ENCODE data around the gene COL4A2.

Gene COL4A2

GRCh38 chr13:110280231-110280813 is 26.8 kb upstream of the COL4A2 start:
- Mint-ChIP-seq H3K36me3 (ENCODE audit: low read depth) (no peaks in the 10 kb centered on the region), H3K27me3 (peaks cover 14% of the 10 kb centered on the region), H3K27ac (no peak overlapping the region), H3K4me3 (no peak overlapping the region), H3K4me1 (peaks cover 3% of the 10 kb centered on the region), H3K9me3 (no peaks in the 10 kb centered on the region)
- ATAC-seq (no peak), DNase-seq (no peak)

DNA sequence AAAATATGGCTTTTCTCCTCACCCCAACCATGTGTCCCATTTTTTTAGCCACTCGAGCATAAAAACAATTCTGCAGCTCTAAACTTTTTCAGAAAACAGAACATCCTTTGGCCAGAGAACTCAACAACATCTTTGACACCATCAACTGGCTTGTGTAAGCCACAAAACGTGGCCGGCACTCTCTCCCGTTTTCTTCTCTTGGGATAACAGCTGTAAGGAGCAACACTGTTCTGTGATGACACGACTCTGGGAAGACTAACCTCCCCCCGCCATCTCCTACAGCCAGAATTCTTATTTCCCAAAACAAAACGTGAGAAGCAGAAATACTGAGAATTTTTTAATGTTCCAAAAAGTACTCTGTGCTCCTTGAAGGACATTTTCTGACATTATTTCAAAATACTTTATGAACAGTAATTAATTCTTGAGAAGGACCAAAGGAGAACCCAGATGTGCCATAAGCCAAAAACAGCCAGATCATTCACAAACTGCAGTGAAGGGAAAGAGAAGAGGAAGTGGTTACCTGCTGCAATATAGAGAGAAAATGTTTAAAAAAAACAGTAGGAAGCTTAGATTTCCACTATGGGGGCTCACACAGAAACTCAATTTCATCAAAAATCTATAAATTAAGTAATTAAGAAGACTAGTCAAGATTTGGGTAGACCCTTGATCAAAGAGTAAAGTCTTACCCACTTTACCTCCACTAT is 25.9 kb upstream of the COL4A2 start:
- Mint-ChIP-seq H3K27me3 (peaks cover 14% of the 10 kb centered on the region), H3K27ac (no peak overlapping the region), H3K36me3 (ENCODE audit: low read depth) (no peaks in the 10 kb centered on the region), H3K9me3 (no peaks in the 10 kb centered on the region), H3K4me3 (no peak overlapping the region), H3K4me1 (peaks cover 3% of the 10 kb centered on the region)
- DNase-seq = no peak
- ATAC-seq = no peak

GRCh38 chr13:110281736-110282135 is 25.3 kb upstream of the COL4A2 start:
- no peak overlapping the region for H3K27ac Mint-ChIP-seq
- no peaks in the 10 kb centered on the region for H3K9me3 Mint-ChIP-seq
- peaks cover 3% of the 10 kb centered on the region for H3K4me1 Mint-ChIP-seq
- no peak for DNase-seq
- H3K27me3 Mint-ChIP-seq = peaks cover 14% of the 10 kb centered on the region
- ATAC-seq = no peak
- no peak overlapping the region for H3K4me3 Mint-ChIP-seq
- no peaks in the 10 kb centered on the region for H3K36me3 Mint-ChIP-seq (ENCODE audit: low read depth)

DNA sequence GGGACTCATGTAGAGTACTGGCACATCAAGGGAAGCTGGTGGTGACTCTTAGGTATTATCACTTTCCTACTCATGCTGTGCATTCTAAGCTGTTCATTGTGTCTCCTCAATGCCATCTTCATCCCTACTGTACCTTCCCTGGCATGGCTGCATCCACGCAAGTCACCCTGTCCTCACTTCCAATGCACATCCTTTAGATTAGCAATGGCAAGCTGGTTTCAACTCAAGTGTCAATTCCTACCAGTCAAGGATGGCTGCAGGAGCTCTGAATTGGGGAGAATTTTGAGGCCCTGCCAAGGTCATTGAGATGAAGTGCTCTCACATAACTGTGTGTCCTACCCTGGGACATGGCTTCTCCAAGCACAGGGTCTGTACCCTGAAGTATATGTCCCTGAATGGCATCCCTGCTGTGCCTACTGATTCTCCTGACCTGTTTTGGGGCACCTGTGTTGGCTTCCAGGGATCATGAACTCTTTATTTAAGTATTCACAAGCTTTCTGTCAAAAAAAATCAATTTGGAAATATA is 24.7 kb upstream of the COL4A2 start:
- H3K27ac Mint-ChIP-seq = no peak overlapping the region
- DNase-seq (no peak), ATAC-seq (no peak)
- H3K27me3 Mint-ChIP-seq = peaks cover 14% of the 10 kb centered on the region
- H3K4me1 Mint-ChIP-seq = peaks cover 3% of the 10 kb centered on the region
- H3K36me3 Mint-ChIP-seq (ENCODE audit: low read depth) = no peaks in the 10 kb centered on the region
- H3K9me3 Mint-ChIP-seq = no peaks in the 10 kb centered on the region
- H3K4me3 Mint-ChIP-seq = no peak overlapping the region

DNA sequence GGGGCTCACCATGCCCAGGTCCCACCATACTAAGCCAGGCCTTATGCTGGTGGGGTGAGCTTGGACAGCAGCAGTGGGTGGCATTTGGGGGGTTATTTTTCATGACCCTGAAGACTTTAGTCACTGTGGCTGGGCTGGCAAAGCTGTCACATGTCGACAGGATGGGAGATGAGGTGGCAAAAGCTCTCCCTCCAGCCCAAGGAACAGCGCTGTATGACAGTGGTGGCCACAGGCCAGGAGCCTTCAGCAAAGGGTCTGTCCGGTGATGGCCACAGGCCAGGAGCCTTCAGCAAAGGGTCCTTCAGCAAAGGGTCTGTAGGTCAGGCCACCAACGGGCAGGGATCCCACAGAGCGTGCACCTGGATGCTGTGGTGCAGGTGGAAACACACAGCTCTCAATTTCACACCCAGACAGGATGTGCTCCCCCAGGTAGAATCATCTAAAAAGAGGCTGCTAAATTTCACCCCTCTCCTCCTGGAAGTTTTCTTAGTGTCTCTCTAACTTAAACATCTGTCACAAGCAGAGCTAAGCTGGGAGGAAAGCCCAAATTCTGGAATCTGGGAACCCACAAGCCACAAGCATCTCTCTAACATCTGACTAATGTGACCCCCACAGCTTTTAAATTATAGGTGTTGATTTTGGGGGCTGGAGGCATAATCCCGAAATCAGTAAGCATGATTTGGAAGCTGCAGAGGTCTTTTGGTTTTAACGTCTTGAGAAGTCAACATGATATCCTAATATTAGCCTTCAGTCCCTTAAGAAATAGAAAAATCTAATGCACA is 23.2 kb upstream of the COL4A2 start:
- DNase-seq = no peak
- H3K9me3 Mint-ChIP-seq = no peaks in the 10 kb centered on the region
- no peak for ATAC-seq
- no peak overlapping the region for H3K4me3 Mint-ChIP-seq
- peaks cover 3% of the 10 kb centered on the region for H3K4me1 Mint-ChIP-seq
- H3K27me3 Mint-ChIP-seq = peaks cover 11% of the 10 kb centered on the region
- H3K27ac Mint-ChIP-seq = no peak overlapping the region
- no peaks in the 10 kb centered on the region for H3K36me3 Mint-ChIP-seq (ENCODE audit: low read depth)

DNA sequence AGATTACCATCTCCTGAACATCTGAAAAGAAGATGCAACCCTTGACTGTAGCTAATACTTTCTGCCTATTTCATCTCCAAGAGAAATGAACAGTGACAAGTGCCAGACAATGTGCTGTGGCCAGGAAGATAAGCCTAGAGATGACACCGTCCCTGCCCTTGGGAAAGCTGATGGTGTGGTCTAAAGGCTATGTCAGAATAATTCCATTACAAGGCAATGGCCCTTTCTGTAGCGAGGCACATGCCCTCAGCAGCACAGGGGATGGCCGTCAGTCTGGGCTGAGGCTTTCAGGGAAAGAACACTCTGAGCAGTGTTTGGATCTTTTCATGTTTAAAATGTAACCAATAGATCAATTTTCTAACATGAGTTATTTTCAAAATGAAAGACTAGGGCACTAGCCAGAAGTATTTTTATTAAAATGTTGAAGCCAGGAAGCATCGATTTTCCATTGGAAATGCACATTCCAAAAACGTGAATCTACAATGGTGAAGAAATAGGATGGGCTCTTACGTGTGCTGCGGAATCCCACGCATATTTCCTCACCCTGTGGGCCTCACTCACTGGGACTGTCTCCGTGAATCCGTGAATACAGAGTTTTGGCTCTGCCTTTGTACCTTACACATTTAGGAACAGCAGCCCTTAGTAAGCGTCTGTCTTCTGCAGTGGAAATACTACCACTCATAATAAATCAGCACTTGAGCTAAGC is 22.2 kb upstream of the COL4A2 start:
- Mint-ChIP-seq H3K9me3 (no peaks in the 10 kb centered on the region), H3K27me3 (peaks cover 10% of the 10 kb centered on the region), H3K27ac (no peak overlapping the region), H3K4me1 (peaks cover 3% of the 10 kb centered on the region), H3K36me3 (ENCODE audit: low read depth) (no peaks in the 10 kb centered on the region), H3K4me3 (no peak overlapping the region)
- no peak for DNase-seq
- no peak for ATAC-seq

DNA sequence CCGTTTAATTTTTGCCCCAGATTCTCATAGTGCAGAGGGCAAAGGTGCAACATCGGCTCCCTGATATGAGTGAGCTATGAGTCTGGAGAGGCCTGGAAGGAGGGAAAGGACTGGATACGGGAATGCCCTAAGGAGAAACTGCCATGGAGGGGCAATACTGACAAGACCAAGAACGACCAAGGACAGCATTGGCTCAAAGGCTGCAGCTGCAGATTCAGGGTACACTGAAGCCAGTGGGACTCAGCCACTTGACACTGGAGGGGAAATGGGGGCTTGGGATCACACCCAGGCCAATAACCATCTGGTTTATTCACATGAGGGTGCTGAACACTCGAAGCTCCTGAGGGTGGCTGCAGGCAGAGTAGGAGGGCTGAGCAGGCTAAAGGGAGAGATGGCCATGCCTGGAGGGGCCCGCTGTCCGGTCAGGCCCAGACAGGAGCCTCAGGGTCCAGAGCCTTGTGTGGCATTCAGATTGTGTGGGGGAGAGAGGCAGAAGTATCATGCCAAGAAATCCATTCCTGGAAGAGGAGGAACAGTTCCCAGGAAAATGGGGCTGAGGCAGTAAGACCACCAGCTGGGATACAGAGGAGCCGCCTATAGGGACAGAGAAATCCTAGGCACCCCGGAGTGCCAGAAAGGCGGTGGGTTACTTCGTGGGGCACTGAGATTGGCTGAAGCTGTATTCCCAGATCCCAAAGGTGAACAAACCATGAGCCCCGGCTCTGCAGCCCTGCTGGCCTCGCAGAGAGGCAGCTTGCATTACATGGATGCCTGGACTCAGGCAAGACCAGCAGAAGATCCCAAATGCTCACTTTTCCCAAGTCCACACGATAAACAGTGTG is 20.9 kb upstream of the COL4A2 start:
- DNase-seq (no peak), ATAC-seq (no peak)
- Mint-ChIP-seq H3K27me3 (peaks cover 13% of the 10 kb centered on the region), H3K36me3 (ENCODE audit: low read depth) (no peaks in the 10 kb centered on the region), H3K4me3 (no peak overlapping the region), H3K9me3 (no peaks in the 10 kb centered on the region), H3K4me1 (no peaks in the 10 kb centered on the region), H3K27ac (no peak overlapping the region)

GRCh38 chr13:110286833-110287819 is 20.0 kb upstream of the COL4A2 start:
- Mint-ChIP-seq H3K36me3 (ENCODE audit: low read depth) (no peaks in the 10 kb centered on the region), H3K4me1 (no peaks in the 10 kb centered on the region), H3K4me3 (no peak overlapping the region), H3K27me3 (peaks cover 10% of the 10 kb centered on the region), H3K9me3 (no peaks in the 10 kb centered on the region), H3K27ac (no peak overlapping the region)
- DNase-seq (no peak), ATAC-seq (no peak)

DNA sequence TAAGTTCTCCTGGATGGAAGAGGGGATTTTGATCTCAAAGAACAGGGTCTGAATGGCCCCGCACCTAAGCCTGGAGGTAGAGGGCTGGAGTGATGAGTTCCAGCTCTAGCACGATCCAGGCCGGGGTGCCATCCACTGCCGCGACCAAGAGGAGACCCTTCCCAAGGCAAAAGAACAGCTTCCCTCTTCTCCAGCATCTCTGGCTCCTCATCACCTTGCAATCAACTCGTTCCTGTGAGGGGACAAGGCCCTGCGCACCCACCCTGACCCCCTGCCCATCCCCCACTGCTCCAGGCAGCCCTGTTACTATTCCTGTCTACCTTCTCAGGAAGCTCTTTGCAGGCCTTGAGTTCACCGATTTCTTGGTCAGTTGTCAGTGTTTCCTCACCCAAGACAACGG is 17.9 kb upstream of the COL4A2 start:
- Mint-ChIP-seq H3K4me1 (no peaks in the 10 kb centered on the region), H3K9me3 (no peaks in the 10 kb centered on the region)
- no peak for ATAC-seq

GRCh38 chr13:110289661-110290060 is 17.4 kb upstream of the COL4A2 start:
- no peaks in the 10 kb centered on the region for H3K36me3 Mint-ChIP-seq (ENCODE audit: low read depth)
- no peak overlapping the region for H3K27ac Mint-ChIP-seq
- no peak for ATAC-seq
- no peaks in the 10 kb centered on the region for H3K4me1 Mint-ChIP-seq
- H3K4me3 Mint-ChIP-seq = no peak overlapping the region
- DNase-seq = no peak
- no peaks in the 10 kb centered on the region for H3K9me3 Mint-ChIP-seq
- peaks cover 11% of the 10 kb centered on the region for H3K27me3 Mint-ChIP-seq

More for the DNA sequence above, 17.9 kb upstream of the COL4A2 start:
- Mint-ChIP-seq H3K4me3 (no peak overlapping the region), H3K27ac (no peak overlapping the region), H3K36me3 (ENCODE audit: low read depth) (no peaks in the 10 kb centered on the region), H3K27me3 (peaks cover 11% of the 10 kb centered on the region)
- no peak for DNase-seq

DNA sequence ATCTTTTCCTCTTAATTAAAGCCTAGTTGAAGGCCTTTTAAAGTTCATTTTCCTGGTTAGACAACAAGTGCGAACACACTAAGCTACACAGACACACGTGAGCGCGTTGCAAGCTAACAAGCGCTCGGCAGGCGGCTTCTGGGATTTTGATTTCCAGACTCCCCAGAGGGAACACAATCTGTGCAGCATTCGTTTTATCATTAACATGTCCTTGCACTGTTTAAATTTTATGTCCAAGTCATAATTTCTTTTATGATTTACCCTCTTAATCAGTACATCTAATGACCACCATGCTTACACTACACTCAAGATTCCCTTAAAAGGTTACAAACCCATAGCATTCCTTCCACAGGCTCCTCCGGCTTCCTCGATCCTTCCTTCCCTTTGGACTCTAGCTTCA is 16.9 kb upstream of the COL4A2 start:
- DNase-seq (no peak), ATAC-seq (no peak)
- peaks cover 13% of the 10 kb centered on the region for H3K27me3 Mint-ChIP-seq
- H3K36me3 Mint-ChIP-seq (ENCODE audit: low read depth) = no peaks in the 10 kb centered on the region
- H3K9me3 Mint-ChIP-seq = no peaks in the 10 kb centered on the region
- no peak overlapping the region for H3K4me3 Mint-ChIP-seq
- no peaks in the 10 kb centered on the region for H3K4me1 Mint-ChIP-seq
- H3K27ac Mint-ChIP-seq = no peak overlapping the region

- Mint-ChIP-seq H3K27ac (no peak overlapping the region), H3K9me3 (no peaks in the 10 kb centered on the region), H3K4me3 (no peak overlapping the region), H3K36me3 (ENCODE audit: low read depth) (no peaks in the 10 kb centered on the region), H3K27me3 (peaks cover 19% of the 10 kb centered on the region), H3K4me1 (no peaks in the 10 kb centered on the region)
- DNase-seq (no peak), ATAC-seq (no peak)
Observed at GRCh38 chr13:110290826-110291225, 16.3 kb upstream of the COL4A2 start.

GRCh38 chr13:110291286-110291685 is 15.8 kb upstream of the COL4A2 start:
- Mint-ChIP-seq H3K4me1 (no peaks in the 10 kb centered on the region), H3K27ac (no peak overlapping the region), H3K36me3 (ENCODE audit: low read depth) (no peaks in the 10 kb centered on the region), H3K9me3 (no peaks in the 10 kb centered on the region), H3K4me3 (no peak overlapping the region), H3K27me3 (peaks cover 22% of the 10 kb centered on the region)
- DNase-seq = no peak
- no peak for ATAC-seq

Measured in activated naive CD8-positive, alpha-beta T cell treated with anti-CD3 and anti-CD28 coated beads, Interleukin-2, amount 50 U/mL, for 24 hours (primary cell).